ENCODE results near the gene MFF. TPM values are rescaled to one million over a fixed set of nuclear protein-coding genes. Genes with fewer than 3 reads are reported as not detected.

Gene MFF
- total RNA-seq, 1 donor = 96.9 TPM

DNA sequence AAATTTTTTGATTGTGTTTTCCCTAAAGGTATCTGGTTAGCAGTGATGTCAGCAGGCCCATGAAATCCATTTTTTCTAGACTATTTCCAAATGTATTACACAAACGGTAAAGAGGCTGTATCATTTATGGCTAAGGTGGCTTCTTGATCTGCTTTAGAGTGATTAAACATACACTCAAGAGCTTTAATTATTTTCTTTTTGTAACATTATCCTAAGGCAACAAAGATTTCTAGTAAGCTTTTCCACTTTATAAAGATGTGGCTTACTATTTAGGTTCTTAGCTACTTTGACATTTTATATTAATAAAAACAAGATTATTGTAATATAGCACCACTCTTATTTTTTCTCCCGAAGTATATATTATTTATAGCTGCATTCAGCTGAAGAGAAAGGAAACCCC is 16.5 kb downstream of the MFF start:
- H3K4me3 ChIP-seq (ENCODE audit: low read depth, low read length) = no peak overlapping the region
- TF ChIP-seq, protein P1, sequence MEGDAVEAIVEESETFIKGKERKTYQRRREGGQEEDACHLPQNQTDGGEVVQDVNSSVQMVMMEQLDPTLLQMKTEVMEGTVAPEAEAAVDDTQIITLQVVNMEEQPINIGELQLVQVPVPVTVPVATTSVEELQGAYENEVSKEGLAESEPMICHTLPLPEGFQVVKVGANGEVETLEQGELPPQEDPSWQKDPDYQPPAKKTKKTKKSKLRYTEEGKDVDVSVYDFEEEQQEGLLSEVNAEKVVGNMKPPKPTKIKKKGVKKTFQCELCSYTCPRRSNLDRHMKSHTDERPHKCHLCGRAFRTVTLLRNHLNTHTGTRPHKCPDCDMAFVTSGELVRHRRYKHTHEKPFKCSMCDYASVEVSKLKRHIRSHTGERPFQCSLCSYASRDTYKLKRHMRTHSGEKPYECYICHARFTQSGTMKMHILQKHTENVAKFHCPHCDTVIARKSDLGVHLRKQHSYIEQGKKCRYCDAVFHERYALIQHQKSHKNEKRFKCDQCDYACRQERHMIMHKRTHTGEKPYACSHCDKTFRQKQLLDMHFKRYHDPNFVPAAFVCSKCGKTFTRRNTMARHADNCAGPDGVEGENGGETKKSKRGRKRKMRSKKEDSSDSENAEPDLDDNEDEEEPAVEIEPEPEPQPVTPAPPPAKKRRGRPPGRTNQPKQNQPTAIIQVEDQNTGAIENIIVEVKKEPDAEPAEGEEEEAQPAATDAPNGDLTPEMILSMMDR (IDR thresholded peaks at IDR 0.05; ENCODE audit: insufficient read depth, low read length) = no peak

DNA sequence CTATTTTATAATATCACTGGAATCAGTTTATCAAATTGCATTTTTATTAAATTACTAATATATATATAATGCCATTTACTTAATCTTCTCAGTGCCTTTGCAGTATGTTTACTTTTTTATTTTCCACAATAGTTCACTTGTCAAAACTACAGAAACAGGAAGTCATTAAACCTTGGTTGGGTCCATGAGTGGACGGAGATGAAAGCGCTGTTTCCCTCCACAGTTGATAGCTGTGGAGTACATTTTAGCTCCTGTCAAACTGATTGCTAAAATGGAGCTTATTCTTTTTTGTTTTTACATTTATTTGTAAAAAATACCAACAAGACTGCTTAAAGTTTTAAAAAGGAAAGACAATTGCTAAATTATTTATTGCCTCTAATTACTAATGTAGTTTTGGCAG is 19.2 kb downstream of the MFF start:
- DNase-seq (ENCODE audit: low read depth) = no peak
- no peak overlapping the region for H3K4me3 ChIP-seq (ENCODE audit: low read depth, low read length)
- TF ChIP-seq, protein P1 (IDR thresholded peaks at IDR 0.05; ENCODE audit: insufficient read depth, low read length) = no peak

More for the DNA sequence above, 16.5 kb downstream of the MFF start:
- DNase-seq (ENCODE audit: low read depth) = no peak

DNA sequence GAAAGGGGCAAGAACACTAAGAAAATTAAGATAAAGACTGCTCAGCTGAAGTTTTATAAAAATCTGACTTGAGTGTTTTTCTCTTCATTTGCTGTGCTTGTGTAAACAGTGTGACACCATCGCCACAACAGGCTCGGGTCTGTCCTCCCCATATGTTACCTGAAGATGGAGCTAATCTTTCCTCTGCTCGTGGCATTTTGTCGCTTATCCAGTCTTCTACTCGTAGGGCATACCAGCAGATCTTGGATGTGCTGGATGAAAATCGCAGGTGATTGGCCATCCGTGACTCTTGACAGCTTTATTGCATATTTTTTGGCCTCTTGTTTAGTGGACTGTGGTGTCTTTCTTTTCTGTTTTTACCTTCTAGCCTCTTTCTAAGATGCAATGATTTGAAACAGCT is 22.1 kb downstream of the MFF start:
- H3K4me3 ChIP-seq (ENCODE audit: low read depth, low read length) = no peak overlapping the region
- TF ChIP-seq, protein P1 (IDR thresholded peaks at IDR 0.05; ENCODE audit: insufficient read depth, low read length) = no peak
- no peak for DNase-seq (ENCODE audit: low read depth)

DNA sequence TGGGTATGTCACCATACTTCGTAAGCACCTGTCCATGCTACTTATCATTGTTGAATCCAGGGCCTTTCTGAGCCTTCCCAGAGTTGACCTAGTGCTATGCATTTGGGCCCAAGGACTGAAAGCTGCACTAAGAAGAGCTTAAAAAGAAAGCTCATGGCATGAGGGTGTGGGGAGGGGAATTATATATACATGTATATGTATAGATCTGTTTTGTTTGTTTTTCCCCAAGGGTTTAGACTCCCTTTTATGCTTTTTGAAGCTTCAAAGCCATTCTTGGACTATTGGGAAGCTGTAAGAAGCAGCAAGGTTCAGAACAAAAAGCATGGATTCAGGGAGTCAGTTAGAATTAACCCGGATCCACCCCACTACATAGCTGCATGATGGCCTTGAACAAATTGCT is 23.3 kb downstream of the MFF start:
- DNase-seq (ENCODE audit: low read depth) = no peak
- no peak overlapping the region for H3K4me3 ChIP-seq (ENCODE audit: low read depth, low read length)
- TF ChIP-seq, protein P1 (IDR thresholded peaks at IDR 0.05; ENCODE audit: insufficient read depth, low read length) = no peak

DNA sequence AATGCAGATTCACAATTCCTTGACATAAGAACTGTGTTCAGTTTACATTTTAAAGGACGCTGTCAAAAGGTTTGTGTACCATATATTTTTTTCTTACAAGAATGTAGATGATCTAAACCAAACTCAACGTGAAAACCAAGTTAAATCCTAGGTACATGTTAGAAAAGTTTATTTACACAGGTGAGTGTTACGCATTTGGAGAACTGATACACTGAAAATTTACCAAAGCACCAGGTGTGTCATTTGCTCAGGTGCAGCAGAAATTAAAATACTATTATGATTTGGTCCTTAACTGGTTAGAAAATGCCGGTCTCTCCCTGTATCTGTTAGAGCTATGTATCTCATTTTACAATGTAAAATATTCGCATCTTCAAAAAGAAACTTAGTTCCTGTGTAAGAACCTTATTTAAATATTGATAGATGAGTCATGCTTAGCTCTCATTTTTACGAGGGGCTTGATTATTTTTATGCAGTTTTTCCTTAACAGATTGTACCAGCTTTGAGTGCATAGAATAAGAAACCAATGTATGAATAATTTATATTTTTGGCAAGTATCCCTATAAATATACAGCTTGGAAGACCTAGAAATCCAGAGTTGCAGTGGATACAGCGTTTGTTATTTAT is 25.1 kb downstream of the MFF start:
- DNase-seq (ENCODE audit: low read depth) = no peak
- H3K4me3 ChIP-seq (ENCODE audit: low read depth, low read length) = no peak overlapping the region
- TF ChIP-seq, protein P1 (IDR thresholded peaks at IDR 0.05; ENCODE audit: insufficient read depth, low read length) = no peak

DNA sequence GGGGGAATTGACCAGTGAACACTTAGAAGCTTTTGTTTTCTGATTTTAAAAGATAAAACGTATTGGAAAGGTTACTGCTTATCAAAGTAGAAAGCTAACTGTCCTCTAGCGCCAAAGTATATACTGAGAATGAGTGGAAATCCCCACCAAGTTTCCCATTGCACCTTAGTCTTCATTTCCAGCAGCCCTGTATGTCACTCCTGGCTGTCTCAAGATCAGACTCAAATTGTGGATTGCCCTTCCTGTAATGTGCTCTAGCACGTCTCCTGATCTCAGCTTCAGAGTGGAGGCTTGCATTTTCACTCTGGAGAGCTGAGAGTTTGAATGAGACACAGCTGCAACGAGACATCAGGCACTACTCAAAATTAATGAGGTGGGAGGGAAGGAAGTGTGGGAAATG is 26.6 kb downstream of the MFF start:
- TF ChIP-seq, protein P1 (IDR thresholded peaks at IDR 0.05; ENCODE audit: insufficient read depth, low read length) = no peak
- DNase-seq (ENCODE audit: low read depth) = no peak

DNA sequence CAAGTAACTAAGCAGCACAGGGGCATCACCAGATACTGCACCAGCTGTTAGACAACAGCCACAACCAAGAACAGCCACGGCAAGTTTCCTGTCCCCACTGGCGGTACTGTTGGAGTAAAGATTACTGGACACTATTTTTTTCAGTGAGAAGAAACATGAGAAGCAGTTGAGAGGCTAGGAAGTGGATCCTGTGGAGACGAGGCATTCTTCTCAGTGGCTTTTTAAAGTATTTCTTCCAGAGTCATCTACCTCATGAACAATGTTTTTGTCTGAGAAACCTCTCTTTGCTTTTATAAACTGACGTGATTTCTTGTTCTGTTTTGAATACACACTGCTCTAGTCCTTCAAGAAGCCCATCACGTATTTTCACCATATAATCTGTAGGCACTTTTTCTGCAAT is 35.3 kb downstream of the MFF start:
- no peak for DNase-seq (ENCODE audit: low read depth)
- H3K4me3 ChIP-seq (ENCODE audit: low read depth, low read length) = no peak overlapping the region
- TF ChIP-seq, protein P1 (IDR thresholded peaks at IDR 0.05; ENCODE audit: insufficient read depth, low read length) = no peak

More for the DNA sequence above, 26.6 kb downstream of the MFF start:
- H3K4me3 ChIP-seq (ENCODE audit: low read depth, low read length) = no peak overlapping the region

Data from fibroblast of the aortic adventitia (primary cell).